ENCODE data around the gene SARS1.

The SARS1 gene

GRCh38 chr1:109269212-109269980 is 55.7 kb downstream of the SARS1 start:
- no peak overlapping the region for H3K4me3 ChIP-seq
- in situ Hi-C loops (cut with MboI; ENCODE audit: low sequenced_read_pairs): loop anchor here (5.0 to 10.0 kb wide), 2 partner anchors 133 to 265 kb away; partner anchors contain the start of gene GPR61
- H3K36me3 ChIP-seq (replicated peaks): peaks cover 33% of the 10 kb centered on the region
- H3K4me1 ChIP-seq: no peaks in the 10 kb centered on the region
- H3K9me3 ChIP-seq: no peaks in the 10 kb centered on the region
- H3K27me3 ChIP-seq (ENCODE audit: low read depth): no peaks in the 10 kb centered on the region
- DNase-seq (ENCODE audit: low spot score in 2 of 2): no peak

- DNase-seq (ENCODE audit: low spot score in 2 of 2): no peak
- Histone ChIP-seq H3K4me1 (no peaks in the 10 kb centered on the region), H3K27me3 (ENCODE audit: low read depth) (no peaks in the 10 kb centered on the region), H3K9me3 (no peaks in the 10 kb centered on the region), H3K4me3 (no peak overlapping the region), H3K36me3 (replicated peaks) (peaks cover 26% of the 10 kb centered on the region)
- in situ Hi-C loops (cut with MboI; ENCODE audit: low sequenced_read_pairs): loop anchor here (5.0 to 10.0 kb wide), 2 partner anchors 132 to 265 kb away; partner anchors contain the start of gene GPR61
These were observed 56.4 kb downstream of the SARS1 start for GRCh38 chr1:109269981-109270622.

- Histone ChIP-seq H3K4me3 (no peak overlapping the region), H3K36me3 (replicated peaks) (peaks cover 26% of the 10 kb centered on the region), H3K27me3 (ENCODE audit: low read depth) (no peaks in the 10 kb centered on the region), H3K9me3 (no peaks in the 10 kb centered on the region), H3K4me1 (no peaks in the 10 kb centered on the region)
- in situ Hi-C loops (cut with MboI; ENCODE audit: low sequenced_read_pairs): no loop called here
- DNase-seq (ENCODE audit: low spot score in 2 of 2): no peak
These were observed 57.1 kb downstream of the SARS1 start for GRCh38 chr1:109270623-109271317.

- DNase-seq (ENCODE audit: low spot score in 2 of 2): no peak
- Histone ChIP-seq H3K27me3 (ENCODE audit: low read depth) (no peaks in the 10 kb centered on the region), H3K9me3 (no peaks in the 10 kb centered on the region), H3K4me1 (no peaks in the 10 kb centered on the region), H3K4me3 (no peak overlapping the region), H3K36me3 (replicated peaks) (peaks cover 26% of the 10 kb centered on the region)
- in situ Hi-C loops (cut with MboI; ENCODE audit: low sequenced_read_pairs): no loop called here
These were observed 57.7 kb downstream of the SARS1 start for GRCh38 chr1:109271458-109271857.

GRCh38 chr1:109272021-109272799 is 58.5 kb downstream of the SARS1 start:
- peaks cover 26% of the 10 kb centered on the region for H3K36me3 ChIP-seq (replicated peaks)

GRCh38 chr1:109272831-109273547 is 59.3 kb downstream of the SARS1 start:
- in situ Hi-C loops (cut with MboI; ENCODE audit: low sequenced_read_pairs): no loop called here
- Histone ChIP-seq H3K27me3 (ENCODE audit: low read depth) (no peaks in the 10 kb centered on the region), H3K36me3 (replicated peaks) (peaks cover 26% of the 10 kb centered on the region), H3K4me3 (no peak overlapping the region), H3K4me1 (peaks cover 2% of the 10 kb centered on the region; the same call in 1 of the 2 replicates), H3K9me3 (no peaks in the 10 kb centered on the region)
- no peak for DNase-seq (ENCODE audit: low spot score in 2 of 2)

More at GRCh38 chr1:109272021-109272799, 58.5 kb downstream of the SARS1 start:
- H3K4me3 ChIP-seq: no peak overlapping the region
- no peaks in the 10 kb centered on the region for H3K27me3 ChIP-seq (ENCODE audit: low read depth)
- no peaks in the 10 kb centered on the region for H3K9me3 ChIP-seq
- in situ Hi-C loops (cut with MboI; ENCODE audit: low sequenced_read_pairs): no loop called here
- DNase-seq (ENCODE audit: low spot score in 2 of 2): no peak
- H3K4me1 ChIP-seq: peaks cover 1% of the 10 kb centered on the region; the same call in 1 of the 2 replicates

GRCh38 chr1:109273570-109274288 is 60.0 kb downstream of the SARS1 start:
- in situ Hi-C loops (cut with MboI; ENCODE audit: low sequenced_read_pairs): no loop called here
- no peak overlapping the region for H3K4me3 ChIP-seq
- no peak for DNase-seq (ENCODE audit: low spot score in 2 of 2)
- H3K9me3 ChIP-seq: no peaks in the 10 kb centered on the region
- H3K36me3 ChIP-seq (replicated peaks): peaks cover 32% of the 10 kb centered on the region
- peaks cover 2% of the 10 kb centered on the region; the same call in 1 of the 2 replicates for H3K4me1 ChIP-seq
- no peaks in the 10 kb centered on the region for H3K27me3 ChIP-seq (ENCODE audit: low read depth)

GRCh38 chr1:109274533-109275476 is 61.1 kb downstream of the SARS1 start:
- peaks cover 32% of the 10 kb centered on the region for H3K36me3 ChIP-seq (replicated peaks)
- DNase-seq (ENCODE audit: low spot score in 2 of 2): no peak
- no peaks in the 10 kb centered on the region for H3K9me3 ChIP-seq
- H3K4me3 ChIP-seq: no peak overlapping the region
- H3K4me1 ChIP-seq: peaks cover 2% of the 10 kb centered on the region; the same call in 1 of the 2 replicates
- in situ Hi-C loops (cut with MboI; ENCODE audit: low sequenced_read_pairs): no loop called here
- H3K27me3 ChIP-seq (ENCODE audit: low read depth): no peaks in the 10 kb centered on the region

GRCh38 chr1:109275706-109276345 is 62.1 kb downstream of the SARS1 start:
- Histone ChIP-seq H3K4me1 (peaks cover 2% of the 10 kb centered on the region; the same call in 1 of the 2 replicates), H3K9me3 (no peaks in the 10 kb centered on the region), H3K27me3 (ENCODE audit: low read depth) (no peaks in the 10 kb centered on the region), H3K4me3 (no peak overlapping the region), H3K36me3 (replicated peaks) (peaks cover 41% of the 10 kb centered on the region)
- in situ Hi-C loops (cut with MboI; ENCODE audit: low sequenced_read_pairs): no loop called here
- DNase-seq (ENCODE audit: low spot score in 2 of 2): no peak

- Histone ChIP-seq H3K4me1 (peaks cover 9% of the 10 kb centered on the region), H3K36me3 (replicated peaks) (peaks cover 32% of the 10 kb centered on the region), H3K27me3 (ENCODE audit: low read depth) (no peaks in the 10 kb centered on the region), H3K4me3 (no peak overlapping the region), H3K9me3 (no peaks in the 10 kb centered on the region)
- in situ Hi-C loops (cut with MboI; ENCODE audit: low sequenced_read_pairs): no loop called here
- DNase-seq (ENCODE audit: low spot score in 2 of 2): peak; percentile 67 to 90
These were observed 63.9 kb downstream of the SARS1 start for GRCh38 chr1:109277434-109278204.
